NCI-H69 (cell line): ENCODE measurements around the gene TMEM86A.

ENCODE experiments used
- DNase-seq: peaks from one replicate; lab custom pipeline; 2025; lab: John Stamatoyannopoulos, UW

TMEM86A gene

DNA sequence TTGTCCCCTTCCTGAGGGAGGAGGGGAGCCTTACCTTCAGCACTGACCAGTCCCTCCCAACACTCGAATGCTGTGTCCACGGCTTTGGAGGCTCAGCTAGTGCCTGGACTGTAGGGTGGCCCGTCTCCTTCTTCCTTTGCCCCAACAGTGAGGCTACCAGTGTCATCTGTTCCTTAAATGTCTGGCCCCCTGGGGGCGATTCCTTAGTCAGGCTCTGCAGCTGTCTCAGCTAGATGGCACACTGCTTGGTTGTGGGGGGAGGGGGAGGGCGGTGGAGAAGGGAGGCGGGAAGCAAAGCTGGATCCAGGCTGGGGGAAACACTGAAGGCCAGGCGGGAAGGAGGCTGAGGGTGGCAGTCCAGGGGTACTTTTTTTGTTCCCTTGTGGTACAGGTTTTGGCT is 27.5 kb downstream of the TMEM86A start, which contains the start of gene IGSF22:
TSS of gene IGSF22 (minus strand) at position 149 of the 400 bp plus-strand sequence. CDS start 1,952 bp downstream, outside the sequence.
- no peak for DNase-seq

DNA sequence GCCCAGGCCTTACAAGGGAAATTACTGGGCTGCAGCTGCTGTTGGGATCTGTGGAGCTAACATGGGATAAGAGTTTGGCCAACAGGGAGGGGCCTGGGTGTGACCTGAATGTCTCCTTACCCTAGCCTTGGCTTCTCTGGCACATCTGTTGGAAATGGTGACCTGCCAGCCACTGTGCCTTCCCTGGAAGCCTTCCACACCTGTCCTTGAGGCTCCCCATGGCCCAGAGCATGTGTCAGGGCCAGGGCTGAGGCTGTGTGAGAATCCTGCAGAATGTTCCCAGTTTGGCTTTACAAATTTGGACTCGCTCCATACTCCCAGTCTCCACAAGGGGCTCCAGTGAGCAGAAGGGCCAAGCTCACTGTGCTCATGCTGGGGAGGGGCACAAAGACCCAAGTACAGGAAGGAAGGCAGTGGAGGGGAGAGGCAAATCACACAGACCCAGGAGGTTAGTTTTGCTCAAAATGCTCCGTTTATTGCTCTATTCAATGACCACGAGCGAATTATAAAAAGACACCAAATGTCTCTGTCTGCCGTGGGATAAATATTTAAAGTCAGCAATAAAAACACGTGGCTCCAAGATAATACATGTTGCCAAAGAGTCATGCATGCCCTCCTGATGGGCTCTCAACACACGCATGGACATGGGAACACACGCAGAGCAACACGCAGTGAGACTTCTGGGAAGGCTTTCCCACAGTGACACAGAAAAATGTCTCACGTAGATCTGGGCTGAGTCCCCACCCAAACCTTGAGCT is 29.1 kb downstream of the TMEM86A start:
- DNase-seq: peak; percentile 58

DNA sequence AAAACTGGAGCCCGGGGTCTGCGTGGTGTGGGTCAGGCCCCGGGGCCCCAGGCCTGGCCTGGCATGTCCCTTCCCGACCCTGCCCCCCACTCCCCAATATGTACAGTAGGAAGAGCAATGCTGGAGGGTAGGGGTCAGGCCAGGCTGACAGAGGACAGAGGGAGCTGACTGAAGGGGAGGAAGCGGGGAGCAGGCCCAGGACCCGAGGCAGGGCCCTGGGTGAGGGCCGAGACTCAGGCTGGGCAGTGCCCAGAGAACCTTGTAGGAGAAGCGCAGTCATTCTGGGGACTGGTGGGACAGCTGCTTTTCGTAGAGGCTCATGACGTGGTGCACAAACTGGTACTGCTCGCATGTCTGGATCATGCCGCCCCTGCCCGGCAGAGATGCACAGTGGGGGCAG is 30.1 kb downstream of the TMEM86A start:
- DNase-seq: no peak

DNA sequence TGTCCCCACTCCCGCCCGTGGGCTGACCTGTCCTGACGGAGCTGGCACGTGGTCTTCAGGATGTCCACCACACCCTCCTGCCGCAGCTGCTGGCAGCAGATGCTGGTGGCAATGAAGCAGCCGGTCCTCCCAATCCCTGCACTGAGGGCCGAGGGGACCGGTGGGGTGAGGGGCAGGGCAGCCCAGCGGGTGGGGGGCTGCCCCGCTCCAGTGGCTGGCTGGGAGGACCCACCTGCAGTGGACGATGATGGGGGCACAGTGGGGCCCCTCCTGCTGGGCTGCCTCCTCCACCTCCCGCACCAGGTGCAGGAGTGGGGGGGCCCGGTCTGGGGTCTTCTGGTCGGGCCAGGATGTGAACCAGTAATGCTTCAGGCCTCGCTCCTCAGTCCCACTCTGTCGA is 30.8 kb downstream of the TMEM86A start:
- DNase-seq: no peak

DNA sequence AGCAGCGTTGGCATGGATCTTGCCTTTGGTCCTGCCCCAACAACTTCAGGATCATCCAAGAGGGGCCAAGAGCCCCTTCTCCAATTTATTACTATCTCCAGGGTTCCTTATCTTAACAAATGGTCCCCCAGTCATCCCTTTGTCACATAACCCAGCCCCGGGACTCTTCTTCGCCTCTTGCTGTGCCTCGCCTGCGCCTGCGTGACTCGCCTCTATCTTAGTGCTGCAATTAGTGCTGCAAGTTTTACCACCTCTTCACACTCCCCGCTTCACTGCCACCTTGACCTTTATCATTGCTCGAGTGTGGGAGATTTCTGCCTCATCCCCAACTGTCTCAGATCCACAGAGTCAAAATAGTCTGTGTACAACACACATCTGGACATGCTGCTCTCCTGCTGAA is 31.4 kb downstream of the TMEM86A start:
- no peak for DNase-seq

DNA sequence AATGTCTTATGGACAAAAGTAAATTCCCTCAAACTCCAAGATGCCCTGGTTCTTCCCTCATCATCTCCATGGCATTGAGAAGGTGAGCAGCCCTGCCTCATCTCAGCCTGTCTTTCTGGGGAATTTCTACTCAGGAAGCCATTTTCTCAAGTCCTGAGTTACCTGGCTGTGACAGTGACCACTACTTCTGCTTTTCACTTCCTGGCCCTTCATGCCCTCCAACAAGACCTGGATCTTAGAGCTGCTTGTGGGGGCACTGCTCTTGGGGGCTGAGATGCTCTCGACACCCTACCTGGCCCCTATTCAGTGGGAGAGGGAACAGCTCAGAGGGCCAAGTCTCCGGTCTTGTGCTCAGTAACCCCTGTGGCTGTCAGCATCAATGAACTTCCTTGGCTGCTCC is 32.9 kb downstream of the TMEM86A start:
- no peak for DNase-seq

DNA sequence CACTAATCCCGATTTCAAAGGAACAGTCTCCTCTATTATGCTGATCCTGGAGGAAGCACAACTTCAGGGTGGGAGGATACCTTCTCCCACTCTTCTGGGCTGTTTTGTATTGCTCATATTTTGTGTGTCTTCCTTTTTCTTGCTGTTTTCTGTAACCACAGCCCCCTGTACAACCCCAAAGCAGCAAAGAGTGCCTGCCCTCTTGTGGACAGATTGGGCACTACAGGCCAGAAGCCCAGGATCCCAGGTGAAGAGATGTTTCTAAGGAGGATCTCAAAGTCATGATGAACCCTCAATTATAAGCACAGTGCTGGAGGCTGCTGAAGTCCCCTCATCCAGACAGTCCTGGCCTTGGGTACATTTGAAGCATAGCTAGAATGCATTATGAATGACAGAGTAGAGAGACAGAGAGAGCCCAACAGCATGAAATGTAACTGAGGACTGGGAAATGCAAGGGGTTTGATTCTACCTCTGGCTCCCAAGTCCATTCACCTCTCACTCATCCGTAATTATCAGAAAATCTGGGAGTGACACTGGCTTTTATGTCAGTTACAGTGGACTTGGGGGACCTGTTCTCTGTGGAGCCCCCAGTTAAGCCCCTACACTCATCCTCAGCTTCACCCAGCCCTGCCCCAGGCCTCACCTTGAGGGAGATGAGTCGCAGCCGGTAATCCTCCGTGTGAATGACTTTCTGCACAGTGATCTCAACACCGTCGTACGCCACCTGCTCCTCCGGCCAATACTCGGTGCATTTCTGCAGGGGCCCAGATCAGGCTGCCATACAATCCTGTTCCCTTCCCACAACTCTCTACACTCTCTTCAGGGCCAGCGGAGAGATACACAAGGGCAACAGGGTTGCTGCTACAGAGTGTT is 33.6 kb downstream of the TMEM86A start:
- peak; percentile 31 for DNase-seq

DNA sequence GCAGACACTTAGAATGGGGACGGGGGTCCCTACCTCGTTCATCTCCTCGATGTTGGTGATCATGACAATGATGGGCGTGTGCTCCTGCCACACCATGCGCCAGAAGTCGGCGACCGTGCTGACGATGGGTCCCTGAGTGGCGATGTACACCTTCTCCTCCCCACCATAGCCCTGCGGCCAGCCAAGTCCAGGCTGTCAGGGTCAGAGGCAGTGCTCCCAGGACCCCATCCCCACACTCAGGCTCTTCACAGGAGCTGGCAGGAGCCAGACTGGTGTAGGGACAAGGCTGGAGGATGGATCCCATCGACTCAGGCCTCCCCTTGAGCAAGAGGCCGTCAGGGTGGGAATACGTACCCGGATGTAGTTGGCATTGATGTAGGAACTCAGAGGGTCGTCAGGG is 34.6 kb downstream of the TMEM86A start:
- DNase-seq: no peak

DNA sequence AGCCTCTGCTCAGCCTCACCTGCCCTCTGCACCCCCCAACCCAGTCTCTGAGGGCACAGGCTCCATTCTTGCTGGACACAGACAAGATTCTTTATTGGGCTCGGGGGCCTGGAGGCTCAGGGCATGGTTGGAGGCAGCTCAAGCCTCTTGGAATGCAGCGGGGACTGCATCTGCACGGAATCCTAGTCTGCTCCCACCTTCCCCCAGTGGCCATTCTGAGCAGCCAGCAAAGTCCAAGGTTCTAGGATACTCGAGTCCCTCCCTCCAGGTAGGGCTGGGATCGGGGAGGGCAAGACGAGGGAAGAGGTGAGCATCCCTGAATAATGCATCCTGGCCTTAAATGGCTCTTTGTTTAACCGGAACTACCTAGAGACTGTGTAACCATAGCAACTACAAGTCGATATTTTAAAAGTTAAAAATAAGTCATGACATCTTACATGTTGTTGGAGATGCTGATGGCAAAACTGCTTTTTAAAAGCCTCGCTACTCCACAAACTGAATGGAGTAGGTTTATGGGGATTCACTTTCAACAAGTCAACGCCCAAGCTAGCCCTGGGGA is 38.1 kb downstream of the TMEM86A start:
- no peak for DNase-seq

DNA sequence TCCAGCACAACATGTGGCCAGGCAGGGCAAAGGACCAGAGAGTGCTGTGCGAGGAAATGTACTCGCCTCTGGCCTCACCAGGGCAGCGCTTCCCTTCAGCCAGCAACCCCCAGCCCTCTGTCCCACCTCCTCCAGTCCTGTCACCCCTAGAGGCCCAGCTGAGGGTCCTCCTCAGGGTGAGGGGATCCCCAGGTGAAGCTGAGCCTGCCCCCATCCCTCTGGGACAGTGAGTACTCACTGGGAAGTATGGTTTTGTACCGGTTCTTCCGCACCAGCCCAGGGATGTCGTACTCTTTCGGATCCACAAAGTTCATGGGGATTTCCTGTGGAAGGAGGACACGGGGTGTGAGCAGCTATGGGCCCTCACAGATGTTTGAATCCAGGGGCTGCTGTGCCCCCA is 39.1 kb downstream of the TMEM86A start:
- DNase-seq: no peak

DNA sequence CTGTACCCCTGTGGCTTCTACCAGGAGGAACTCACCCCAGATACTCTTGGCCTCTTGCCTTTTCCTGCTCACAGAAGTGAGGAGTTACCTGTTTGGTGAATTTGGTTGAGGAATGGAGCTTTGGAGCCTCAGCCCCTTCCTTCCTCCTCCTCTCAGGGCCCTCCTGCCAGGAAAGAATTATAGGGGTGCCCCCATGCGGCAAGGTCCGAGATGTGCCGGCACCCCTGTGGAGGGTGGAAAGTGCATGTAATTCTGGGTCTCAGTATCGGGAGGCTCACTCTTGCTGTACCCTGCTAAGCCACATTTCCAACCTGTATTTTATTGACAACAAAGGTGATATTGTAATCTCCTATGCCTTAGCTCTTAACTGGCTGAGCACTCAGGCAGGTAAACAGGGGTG is 41.1 kb downstream of the TMEM86A start:
- DNase-seq: no peak

DNA sequence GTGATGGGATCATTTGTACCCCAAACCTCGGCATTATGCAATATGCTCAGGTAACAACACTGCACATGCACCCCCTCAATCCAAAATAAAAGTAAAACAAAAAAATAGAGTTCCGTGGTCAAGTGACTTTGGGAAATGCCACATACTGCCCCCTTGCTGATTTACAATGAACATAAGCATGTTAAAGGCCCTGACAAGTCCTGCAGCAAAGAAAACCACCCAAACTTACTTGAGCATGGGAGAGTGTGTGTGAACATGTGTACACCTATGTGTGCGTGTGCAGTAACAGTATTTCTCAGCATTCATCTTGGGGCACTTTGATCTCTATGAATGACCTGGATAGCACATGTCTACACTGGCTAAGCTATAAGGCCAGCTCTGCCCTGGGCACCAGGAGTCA is 43.2 kb downstream of the TMEM86A start:
- DNase-seq: no peak

DNA sequence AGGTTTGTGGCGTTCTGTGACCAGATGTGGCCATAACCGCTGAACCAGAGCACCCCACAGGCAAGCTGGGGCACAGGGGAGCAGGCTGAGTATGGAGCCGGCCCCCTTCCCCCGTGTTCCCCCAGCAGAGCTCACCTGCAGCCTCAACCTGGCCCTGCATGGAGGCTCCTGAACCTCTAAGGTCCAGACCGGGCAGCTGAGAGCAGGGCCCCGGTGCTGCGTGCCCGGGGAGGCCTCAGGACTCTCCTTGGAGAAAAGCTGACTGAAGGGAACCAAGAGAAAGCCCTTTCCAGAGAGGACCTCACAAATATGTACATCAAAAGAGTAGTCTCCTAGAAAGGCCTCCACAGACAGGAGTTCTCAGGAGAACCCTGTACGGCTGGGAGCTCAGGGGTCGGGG is 44.8 kb downstream of the TMEM86A start:
- no peak for DNase-seq

DNA sequence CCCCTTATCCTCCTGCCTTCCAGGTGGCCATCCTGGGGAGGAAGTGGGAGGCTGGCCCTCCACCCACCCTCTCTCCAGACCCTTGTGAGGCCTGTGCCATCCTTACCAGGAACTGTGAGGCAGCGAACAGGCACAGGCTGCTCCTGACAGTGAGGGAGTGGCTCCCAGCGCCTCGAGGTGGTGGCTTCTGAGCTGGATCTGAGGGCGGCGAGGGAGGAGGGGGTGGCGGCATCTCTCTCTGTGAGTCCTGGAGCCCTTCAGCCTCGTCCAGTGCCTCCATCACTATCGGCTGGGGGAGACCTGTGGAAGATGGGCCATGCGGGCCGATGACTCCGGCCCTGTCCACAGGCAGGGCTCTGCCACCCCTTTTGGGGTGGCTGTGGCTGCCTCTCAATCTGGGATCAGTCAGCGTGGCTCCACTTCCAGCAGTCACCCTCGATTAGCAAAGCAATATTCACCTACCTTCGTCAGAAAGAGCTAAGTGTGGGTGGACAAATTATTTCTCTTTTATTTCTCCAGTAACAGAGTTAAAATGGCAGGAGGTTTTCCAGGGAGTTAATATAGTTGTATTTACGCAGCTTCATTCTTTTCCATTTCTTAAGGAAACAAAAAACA is 45.4 kb downstream of the TMEM86A start:
- DNase-seq: no peak

DNA sequence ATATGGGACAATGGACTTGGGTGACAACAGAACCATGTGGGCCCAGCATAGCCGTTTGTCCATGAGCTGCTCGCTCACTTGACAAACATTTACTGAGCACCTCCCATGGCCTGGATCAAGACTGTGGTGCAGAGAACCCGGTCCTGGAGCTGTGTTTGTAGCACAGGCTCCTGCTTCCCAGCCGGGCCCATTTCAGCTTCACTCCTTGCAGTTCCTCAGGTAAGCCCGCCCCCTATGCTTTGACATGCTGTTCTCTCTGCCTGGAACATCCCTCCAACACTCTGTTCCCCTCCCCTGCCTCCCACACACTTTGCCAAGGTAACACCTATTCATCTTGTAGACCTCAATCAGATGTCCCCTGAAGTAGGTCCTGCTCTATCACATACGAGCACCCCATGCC is 46.7 kb downstream of the TMEM86A start:
- no peak for DNase-seq

DNA sequence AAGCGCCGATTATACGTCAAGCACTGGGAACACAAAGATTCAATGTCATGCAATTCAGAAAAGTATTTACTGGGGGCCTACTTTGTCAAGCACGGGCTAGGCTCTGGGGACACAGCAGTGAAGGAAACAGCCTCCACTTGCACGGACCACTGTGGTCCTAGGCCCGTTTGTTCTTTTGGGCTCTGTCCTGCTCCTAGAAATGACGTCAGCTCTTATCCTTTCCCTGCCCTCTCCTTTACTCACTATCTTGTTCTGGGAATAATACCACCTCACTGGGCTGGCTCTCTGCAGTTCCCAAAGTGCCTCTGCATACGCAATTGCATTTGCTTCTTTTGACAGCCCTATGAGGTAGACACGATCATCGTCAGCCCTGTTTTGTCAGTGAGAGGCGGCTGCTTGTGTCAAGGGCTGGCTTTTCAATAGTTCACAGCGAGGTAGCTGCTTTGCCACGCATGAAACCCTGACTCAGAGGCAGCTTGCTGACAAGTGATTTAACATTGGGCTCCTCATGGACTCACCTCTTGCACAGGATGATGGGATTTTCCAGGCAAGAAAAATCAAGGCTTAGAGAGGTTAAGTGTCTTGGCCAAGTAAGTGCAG is 50.3 kb downstream of the TMEM86A start:
- DNase-seq: no peak

DNA sequence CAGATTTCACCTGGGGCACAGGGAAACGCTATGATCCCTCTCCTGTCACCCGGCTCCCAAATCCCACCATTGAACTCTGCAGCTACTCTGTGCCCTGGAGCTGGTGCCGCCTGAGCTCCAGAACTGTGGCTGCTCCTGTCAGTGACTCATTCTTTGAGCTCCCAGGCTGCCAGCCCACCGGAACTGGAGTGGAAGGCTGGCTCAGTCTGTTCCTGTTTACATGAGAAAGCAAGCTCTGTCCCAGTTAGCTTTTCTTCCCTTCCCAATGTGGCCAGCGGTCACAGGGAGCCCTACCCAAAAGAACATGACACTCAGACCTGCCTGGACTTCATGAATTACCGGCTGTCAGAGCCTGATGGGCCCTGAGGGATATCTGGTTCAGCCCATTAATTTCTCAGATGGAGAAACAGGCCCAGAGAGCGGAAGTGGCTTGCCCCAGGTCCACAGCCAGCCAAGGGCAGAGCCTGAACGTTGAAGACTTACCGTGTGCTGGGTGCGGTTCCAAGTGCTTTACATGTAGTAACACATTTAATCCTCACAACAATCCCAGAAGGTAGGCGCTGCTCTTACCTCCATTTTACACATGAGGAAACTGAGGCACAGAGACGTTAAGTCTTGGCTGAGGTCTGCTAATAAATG is 51.2 kb downstream of the TMEM86A start:
- DNase-seq: no peak

DNA sequence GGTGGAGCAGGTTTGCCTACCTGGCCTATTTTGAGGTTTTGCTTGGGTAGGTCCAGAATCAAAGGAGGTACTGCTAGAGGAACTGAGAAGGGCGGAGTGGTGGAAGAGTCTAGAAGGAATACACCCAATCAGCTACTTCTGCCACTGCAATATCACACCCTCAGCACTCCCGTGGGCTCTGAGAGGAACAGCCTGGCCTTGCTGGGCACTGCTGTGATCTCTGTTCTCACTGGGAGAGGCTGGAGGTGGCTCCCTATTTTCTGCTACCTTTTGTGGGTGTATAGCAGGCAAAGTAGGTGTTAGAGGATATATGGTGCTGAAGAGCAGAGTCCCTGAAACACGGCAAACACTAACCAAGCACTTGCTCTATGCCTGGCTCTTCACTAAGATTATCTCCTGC is 52.4 kb downstream of the TMEM86A start:
- DNase-seq: no peak

DNA sequence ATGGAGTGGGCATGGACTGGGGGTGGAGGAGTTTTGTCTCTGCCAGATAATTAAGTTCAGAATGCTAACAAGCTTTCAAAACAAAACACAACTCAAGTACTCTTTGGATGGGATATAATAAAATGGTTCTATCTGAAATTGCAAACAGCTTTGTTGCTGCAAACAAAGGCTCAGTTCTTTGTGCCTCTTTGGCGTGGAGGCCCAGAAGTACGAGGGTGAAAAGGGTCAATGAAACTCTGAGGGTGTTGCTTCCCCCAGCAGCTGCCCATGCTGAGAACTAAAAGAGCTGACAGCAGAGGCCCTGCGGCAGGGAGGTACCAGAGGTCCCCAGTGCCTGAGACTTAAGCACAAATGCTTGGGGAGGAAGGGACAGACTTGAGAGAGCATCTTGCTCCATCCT is 53.9 kb downstream of the TMEM86A start:
- DNase-seq: peak; percentile 33

DNA sequence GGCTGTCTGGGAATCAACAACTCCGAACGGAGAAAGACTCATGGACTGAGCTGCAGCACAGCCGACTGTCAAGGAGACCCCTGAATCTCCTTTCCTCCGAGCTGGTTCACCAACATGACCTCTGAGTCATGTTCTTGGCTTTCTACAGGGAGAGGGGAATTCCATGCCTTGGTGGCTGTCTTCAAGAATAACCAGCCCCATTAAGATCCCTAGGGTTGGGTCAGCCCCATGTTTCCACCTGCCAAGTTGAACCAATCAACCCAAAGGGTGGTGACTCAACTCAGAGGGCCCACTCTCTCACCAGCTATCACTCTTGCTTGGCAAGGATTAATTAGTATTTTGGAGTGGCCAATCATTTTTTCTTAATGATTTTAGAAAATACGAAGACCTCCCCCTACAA is 55.7 kb downstream of the TMEM86A start:
- DNase-seq: no peak
